AML-193 (cell line): Measurements from ENCODE around the gene PLEKHO2.
A peak's percentile ranks its signal among the peaks of the same experiment; 100 is the strongest.

Experiments
- DNase-seq, 2 experiments: peaks; one replicate each; lab custom pipeline; 2025; lab: John Stamatoyannopoulos, UW

PLEKHO2 gene

DNA sequence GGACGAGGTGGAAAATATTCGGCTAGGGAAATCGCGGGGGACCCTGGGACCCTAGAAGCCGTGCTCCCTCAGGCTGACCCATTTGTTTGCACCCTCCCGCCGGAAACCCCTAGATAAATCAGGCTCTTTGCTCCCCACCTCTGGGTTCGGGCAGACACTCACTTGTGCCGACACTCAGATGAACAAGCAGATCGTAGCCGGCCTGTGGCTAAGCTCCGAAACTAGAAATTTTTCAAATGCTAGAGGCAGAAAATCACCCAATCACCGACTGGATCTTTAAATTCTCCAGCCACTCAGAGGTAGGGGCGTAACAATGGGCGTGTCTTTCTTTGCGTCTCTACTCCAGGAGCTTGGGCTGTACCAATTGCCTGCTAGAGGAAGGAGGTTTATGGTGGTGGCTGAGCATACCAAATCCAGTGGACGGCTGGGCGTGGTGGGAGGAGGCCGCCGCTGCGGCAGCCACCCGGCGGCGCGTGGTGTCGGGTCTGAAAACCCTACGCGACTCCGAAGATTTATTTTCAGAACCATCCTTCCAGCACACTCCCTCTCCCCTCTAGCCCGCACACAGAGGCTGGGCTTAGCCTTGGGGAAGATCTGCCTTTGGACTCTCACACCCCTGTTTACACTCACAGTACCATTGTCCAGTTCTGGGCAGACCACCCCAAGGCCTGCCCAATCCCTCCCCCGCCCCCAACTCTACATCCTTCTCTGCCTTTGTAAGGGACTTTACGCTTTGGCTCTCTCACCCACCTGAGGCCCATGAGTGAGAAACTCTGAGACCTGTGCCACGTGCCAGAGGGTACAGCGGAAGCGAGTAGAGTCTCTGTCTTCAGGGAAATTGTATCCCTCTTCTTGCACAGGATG is 16.1 kb upstream of the PLEKHO2 start, which contains the start of gene PIF1:
Gene PIF1 (minus strand): TSS at position 217 of the 864 bp plus-strand sequence. CDS start 1,312 bp downstream, outside the sequence.
- peak; percentile 98 to 99 for DNase-seq

DNA sequence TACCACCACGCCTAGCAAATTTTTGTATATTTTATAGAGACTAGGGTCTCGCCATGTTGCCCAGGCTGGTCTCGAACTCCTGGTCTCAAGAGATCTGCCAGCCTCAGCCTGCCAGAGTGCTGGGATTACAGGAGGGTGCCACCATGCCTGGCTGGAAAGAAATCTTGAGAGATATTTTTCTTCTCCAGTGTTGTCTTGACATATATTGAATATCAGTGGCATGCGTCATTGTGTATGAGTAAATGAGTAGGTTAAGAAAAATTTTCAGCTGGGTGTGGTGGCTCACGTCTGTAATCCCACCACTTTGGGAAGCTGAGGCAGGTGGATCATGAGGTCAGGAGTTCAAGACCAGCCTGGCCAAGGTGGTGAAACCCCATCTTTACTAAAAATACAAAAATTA is 12.7 kb upstream of the PLEKHO2 start:
- no peak for DNase-seq

DNA sequence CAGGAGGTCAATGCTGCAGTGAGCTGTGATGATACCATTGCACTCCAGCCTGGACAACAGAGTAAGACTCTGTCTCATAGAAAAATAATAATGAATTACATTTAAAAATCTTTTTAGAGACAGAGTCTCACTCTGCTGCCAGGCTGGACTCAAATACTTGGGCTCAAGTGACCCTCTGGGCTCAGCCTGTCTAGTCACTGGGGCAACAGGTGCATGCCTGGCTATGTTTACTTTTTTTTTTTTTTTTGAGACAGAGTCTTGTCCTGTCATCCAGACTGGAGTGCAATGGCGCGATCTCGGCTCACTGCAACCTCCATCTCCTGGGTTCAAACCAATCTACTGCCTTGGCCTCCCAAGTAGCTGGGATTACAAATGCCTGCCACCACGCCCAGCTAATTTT is 8.0 kb upstream of the PLEKHO2 start:
- DNase-seq, result no peak

DNA sequence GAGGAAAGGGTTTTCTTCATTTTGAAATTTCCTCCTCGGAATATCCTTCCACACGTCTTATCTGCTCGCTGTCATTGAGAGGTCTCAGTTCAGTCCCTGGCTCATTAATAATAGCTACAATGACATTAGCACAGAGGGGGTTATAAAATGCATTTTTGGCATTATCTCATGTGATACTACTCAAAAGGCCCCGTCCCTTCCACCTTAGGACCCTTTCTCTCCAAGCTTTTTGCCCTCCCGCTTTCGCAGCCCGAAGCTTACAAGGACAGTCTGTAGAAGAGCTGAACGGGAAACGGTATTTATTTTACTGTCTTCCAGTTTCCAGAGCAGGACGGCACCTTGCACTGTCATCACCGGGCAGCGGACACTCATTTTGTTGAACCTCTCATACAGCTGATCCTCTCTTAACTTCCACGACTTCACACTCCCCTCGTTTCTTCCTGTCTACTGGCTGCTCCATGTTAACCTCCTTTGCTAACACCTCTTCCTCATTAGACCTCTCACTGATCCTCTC is 5.6 kb upstream of the PLEKHO2 start:
- DNase-seq, result no peak

DNA sequence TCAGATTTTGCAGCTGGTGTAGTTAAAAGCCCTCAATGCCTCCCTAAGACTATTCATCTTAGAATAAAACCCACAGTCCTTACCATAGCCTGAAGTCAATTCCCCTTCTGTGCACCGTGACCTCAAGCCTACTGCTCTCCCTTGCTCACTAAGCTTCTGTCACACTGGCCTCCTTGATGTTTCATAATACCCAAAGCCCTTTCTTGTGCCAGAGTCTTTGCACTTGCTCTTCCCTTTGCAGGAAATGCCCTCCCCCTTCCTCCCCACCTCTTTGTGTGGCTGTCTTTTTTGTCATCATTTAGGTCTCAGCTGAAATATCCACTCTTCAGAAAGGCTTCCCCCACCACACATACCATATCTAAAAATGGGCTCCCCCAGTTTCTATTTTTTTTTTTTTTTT is 4.2 kb upstream of the PLEKHO2 start:
- peak; percentile 90 to 92 for DNase-seq

DNA sequence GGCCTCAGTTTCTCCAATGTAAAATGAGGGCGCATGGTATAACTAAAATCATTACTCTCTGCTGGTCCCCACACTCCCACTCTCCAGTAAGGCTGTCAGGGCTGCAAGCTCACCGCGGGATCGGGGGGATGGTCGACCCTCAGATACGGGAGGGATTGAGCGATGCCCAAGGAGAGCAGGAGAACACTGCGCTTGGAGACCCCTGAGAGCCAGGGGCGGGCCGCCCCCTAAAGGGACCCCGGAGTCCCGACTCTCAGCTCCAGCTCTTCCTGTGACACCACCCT is 713 bp upstream of the PLEKHO2 start:
- DNase-seq, result no peak

DNA sequence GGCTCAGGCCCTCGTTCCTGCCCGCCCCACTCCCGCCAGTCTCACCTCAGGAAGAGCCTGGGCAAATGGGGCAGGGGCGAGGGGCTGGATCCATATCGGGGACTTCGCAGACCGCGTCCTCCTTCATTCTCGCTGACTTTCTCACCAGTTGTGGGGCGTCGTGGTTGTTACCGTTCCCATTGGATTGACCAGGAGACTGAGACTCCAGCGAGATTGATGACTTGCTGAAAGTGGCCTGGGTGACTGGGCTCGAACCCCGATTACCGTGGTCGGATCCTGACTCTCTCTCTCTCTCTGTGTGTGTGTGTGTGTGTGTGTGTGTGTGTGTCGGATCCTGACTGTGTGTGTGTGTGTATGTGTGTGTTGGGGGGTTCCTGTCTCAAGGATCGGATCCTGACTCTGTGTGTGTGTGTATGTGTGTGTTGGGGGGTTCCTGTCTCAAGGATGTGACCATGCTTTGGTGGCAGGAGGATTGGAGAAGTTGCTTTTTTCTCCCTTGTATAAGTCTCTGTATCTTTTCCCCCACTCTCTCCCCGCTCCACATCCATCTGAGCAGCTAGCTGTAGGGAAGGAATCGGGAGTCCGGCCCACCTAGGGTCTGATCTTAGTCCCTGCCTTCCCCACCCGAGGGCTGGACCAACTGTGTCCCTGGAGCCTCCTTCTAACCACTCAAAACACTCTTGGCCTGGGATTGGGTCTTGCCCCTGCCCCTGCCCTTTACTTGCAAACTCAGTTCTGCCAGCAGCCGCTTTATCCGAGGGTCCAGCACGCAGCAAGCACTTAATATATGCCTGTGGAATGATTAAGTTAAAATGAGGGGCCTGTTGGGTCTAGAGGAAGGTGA is 603 bp downstream of the PLEKHO2 start:
- DNase-seq, result no peak

DNA sequence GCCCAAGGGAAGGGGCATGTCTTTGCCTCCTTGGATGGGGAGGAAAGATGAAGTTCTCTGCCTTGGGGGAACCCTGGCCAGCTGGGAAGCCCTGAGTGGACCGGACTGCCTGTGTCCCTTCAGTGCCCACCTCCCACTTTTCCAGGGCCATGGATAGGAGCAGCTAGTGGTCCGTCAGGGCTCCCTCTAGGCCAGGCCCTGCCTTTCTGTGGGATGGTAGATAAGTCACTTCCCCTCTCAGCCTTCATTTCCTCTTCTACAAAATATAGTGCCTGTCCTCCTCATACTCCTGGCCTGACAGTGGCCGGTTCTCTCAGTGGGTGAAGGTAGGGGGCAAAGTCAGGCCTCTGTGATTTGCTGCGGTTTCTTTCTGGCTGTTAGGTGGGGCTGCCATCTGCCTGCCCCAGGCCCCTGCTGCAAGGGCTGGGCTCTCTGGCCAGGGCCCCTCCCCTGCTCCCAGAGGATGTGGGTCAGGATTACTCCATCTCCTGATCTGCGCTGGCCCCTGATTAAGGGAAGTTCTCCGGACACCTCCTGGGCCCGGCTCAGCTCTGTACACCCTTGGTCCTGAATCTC is 1.4 kb downstream of the PLEKHO2 start:
- DNase-seq, result peak; percentile 73 to 83

DNA sequence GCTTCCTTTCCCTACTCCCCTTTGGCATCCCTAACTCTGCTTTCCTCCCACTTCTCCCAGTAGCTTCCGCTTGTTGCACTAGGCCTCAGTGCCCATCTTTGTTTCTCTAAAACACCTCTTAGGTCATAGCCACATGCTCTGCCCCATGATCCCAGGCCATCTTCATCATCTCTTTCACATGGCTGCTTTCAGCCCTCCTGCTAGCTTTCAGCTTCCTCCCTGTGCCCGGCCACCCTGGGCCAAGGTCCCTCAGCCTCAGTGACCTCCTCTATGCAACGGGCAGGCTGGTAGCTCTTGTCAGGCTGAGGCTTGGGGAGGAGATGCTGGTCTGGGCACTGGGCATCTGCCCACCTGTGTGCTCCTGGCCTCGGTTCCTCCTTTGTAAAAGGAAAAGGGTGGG is 2.3 kb downstream of the PLEKHO2 start:
- no peak for DNase-seq

DNA sequence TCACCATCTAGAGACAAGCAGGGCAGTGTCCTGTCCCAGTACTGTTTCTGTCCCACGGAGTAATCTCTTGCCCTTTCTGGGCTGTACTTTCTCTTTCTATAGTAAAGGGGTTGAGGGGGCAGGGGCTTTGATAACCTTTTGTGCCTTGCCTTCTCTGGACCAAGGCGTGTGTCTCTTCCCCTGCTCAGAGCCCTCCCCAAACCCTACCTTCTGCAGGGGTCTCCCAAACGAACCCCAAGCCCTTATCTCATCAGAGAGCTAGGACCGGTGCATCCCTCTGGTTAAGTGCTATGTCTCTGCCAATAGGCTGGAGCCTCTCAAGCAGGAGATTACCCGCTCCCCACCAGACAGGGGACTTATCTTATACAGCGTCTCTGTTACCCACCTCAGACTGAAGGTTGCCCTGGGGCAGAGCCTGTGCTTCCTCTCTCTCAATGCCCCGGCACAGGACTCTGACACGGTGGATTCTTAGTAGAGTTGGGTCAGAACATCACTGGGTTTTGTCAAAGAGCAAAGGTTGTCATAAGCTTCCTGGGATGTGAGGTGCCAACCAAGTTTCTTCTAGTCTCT is 2.9 kb downstream of the PLEKHO2 start:
- no peak for DNase-seq

DNA sequence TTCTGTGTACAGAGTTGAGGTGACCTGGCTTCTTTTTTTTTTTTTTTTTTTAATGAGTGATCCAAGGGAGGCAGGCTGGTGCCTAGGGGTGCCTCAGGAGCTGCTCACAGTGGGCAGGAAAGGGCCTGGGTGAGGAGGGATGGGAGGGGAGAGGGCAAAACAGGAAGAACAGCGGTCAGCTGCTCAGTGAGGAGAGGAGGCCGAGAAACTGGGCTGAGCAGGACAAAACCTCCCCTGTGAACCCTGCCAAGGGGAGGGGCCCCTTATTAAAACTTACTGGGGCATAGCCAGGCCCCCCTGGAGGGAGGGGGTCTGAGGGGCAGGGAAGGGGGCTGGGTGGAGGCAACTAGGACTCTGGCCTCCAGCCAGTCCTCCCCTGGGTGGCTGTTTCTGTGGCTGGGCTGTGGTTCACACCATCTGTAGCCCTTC is 3.5 kb downstream of the PLEKHO2 start:
- peak; percentile 27 for DNase-seq

DNA sequence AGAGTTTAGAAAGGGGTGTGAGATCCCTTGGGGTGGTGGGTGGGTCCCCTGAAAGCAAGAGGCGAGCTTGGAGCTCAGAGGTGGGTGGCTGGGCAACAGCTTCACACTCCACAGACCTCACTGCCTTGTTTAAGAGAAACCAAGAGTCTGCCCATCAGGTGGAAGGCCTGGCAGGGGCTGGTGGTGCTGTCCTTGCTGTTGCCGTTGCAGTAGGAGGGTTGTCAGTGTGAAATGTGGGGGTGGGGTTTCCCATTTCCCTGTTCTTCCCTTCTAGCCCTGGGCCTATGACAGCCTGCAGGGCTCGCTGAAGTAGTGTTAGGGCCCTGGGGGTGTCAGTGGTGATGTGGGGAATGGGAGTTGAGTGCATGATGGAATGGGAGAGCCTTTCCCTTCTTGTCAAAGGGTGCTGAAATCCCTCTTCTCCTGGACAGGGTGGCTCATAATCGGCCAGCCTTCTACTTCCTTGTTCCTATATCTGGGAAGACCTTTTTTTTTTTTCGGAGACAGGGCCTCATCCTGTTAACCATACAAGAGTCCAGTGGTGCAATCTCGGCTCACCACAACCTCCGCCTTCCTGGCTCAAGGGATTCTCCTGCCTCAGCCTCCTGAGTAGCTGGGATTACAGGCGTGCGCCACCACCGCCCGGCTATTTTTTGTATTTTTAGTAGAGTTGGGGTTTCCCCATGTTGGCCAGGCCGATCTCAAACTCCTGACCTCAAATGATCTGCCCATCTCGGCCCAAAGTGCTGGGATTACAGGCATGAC is 4.3 kb downstream of the PLEKHO2 start:
- DNase-seq, result no peak

DNA sequence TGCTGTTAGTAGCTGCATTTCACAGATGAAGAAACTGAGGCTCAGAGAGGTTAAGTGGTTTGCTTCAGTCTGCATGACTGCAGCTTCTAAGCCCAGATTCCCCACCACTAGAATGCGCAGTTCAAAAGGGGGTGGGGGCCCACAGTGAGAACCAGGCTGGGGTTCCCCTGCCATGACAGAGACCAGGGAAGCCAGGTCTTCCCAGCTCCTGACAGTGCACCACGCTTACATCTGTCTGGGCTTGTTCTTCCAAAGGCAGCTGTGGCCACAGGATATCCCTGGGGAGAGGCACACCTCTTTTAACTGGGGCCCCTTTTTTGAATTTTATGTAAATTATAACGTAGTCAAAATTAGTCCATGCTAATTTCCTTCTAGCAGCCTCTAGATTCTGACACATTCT is 5.3 kb downstream of the PLEKHO2 start:
- no peak for DNase-seq

DNA sequence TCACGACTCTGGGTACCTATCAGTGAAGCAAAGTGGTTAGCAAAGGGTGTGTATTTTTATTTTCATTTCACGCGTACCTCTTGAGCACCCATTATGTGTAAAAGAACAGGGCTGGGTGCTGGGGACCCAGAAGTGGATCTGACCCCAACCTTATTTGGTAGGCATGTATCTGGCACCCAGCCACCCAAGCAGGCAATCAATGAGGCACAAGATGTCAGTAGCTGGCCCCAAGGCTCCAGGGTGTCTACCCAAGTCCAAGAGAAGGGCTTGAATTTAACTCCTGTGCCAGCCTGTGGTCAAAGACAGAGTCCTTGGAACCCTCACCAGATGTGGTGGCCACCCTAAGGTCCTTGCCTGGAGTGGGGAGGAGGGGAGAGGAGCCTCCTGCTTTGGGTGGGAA is 5.7 kb downstream of the PLEKHO2 start:
- DNase-seq, result no peak

DNA sequence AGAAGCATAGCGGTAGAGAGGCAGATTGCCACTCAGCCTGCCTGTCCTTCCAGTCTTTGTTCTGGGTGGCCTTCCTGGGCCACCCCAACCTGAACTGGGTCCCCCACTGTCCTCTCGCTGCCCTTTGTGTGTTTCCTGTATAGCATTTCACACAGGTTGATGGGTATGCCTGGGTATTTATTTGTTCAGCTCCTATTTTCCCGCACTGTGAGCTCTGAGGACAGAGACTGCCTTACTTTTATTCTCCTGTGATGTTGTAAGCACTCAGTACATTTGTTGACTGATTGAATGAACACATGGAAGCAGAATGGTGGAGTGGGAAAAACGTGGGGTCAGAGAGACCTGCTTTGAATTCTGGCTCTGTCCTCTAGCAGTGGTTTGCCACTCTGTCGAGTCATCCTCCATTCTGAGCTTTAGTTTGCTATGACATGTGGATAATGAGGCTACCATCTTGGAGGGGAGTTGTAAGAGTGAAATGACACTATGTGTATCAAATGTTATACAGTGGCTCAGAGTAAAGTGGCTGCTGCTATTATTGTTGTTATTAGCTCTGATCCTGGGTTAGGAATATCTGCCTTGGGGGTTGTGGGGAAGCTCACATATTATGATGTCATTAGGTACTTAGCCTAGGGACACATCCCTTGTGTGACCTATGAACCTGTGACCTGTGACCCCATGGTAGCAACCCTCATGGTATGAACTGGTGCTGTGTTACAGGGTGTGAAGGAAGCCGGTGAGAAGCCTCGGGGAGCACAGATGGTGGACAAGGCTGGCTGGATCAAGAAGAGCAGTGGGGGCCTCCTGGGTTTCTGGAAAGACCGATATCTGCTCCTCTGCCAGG is 6.4 kb downstream of the PLEKHO2 start:
- DNase-seq, result no peak

DNA sequence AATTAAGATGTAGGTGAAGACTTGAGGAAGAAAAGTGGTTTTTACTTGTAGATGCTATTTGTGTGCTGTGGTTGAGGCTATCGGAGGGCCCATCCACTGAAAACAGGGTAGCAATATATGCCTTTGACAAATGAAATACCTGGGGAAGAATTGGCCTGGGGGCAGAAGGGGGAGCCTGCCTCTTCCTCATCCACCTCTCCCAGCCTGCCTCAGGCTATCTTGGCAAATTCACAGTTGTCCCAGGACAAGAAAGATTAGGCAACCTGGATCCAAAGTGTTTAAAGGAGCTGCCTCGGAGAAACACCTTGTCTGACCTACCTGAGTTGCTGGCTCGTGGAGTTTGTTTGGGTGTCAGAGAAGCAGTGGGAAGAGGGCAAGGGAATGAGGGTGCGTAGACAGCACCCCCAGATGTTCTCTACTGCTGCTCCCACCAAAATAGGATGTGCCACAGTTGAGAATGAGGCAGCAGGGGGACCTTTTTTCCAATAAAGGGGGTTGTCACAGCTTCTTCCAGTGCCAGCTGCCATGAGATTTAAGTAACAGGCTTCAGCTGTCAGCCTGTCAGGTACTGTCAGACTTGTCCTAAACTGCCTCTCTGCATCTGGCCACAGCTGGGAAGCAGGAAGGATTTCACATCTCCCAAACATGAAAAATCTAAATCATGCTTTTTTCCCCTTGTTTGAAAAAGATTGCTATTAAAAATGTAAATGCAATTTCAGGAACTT is 9.2 kb downstream of the PLEKHO2 start:
- no peak for DNase-seq

DNA sequence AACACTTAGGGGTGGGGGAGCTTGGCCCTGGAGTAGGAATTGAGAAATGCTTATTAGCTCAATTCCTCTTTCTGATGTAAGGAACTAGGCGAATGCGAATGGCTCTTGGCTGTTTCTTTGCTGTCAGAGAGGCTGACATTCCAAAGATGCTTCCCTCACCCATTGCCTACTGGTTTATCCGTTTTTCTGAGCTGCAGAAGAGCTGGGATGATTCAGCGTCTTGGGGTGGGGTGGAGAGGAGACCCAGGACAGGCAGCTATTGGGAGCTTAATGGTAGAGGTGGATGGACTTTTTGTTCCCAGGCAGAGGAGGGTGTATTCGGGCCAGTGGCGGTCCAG is 9.8 kb downstream of the PLEKHO2 start:
- DNase-seq, result peak; percentile 78 to 79

DNA sequence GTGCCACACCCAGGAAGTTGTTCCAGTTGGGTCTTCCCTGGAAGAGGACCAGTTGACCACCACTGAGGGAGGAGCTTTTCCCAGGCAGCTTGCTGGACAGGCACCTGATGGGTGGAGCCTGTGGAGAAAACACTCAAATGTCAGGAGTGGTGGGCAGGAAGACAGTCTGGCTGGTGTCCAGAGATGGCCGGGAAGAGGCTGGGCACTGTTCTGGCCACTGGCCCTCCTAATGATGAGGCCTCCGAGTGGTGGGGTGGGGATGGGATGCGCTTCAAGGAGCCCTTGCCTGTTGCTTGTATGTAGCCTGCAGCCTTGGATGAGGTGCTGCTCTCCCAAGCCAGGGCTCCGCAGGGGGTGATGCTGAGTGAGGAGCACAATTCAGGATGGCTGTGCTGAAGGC is 12.3 kb downstream of the PLEKHO2 start:
- DNase-seq, result no peak

DNA sequence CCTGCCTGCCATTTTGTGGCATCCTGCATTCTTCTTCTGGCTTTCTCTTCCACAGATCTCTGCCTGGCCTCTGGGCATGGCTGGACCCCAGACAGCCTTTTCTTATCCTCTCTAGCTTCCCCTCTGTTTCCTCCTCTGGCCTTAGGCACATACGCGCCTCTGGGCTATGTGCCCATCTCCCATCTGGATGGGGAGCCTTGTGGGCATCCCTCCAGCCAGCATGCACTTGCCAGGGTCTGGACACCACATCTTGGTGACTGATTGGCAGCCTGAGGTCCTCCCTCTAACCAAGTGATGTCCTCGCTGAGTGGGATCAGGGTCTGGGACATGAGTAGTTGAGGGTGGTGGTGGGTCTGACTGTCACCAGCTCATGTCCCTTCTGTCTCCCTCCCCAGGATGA is 12.8 kb downstream of the PLEKHO2 start:
- no peak for DNase-seq
